Neural cell (in vitro differentiated cells): ENCODE results near the gene AGPAT4. TPM values are rescaled to one million over a fixed set of nuclear protein-coding genes. Genes with fewer than 3 reads are reported as not detected.

Experiments
- H2AFZ ChIP-seq: fragments of 200-600, 300-800 bp; sonication (generic), shearing (Covaris generic); 2 replicates; pipeline ENCODE4 v1.6.0; 2014; ENCODE audit warnings: low read depth, mild to moderate bottlenecking, antibody characterized with exemption, low read length, moderate library complexity
- H3F3A ChIP-seq: fragments of 200-600 bp; shearing (Covaris generic); 2 replicates; pipeline ENCODE4 v1.6.1; 2016; ENCODE audit warnings: mild to moderate bottlenecking, moderate library complexity, mixed read lengths, antibody characterized with exemption, low read length; ENCODE audit not compliant: insufficient read depth, poor library complexity, severe bottlenecking
- H3K27ac ChIP-seq: fragments of 200-600, 300-800 bp; sonication (generic), shearing (Covaris generic); 2 replicates; pipeline ENCODE4 v1.5.1; 2014; ENCODE audit warnings: mild to moderate bottlenecking, low read length, moderate library complexity
- H3K27me3 ChIP-seq: fragments of 300-800, 200-600 bp; sonication (generic), shearing (Covaris generic); 2 replicates; pipeline ENCODE4 v1.6.0; 2014; ENCODE audit warnings: mild to moderate bottlenecking, low read depth, low read length, moderate library complexity; ENCODE audit not compliant: insufficient read depth
- H3K36me3 ChIP-seq: fragments of 300-800, 200-600 bp; sonication (generic), shearing (Covaris generic); 2 replicates; pipeline ENCODE4 v1.5.1; 2014; ENCODE audit warnings: mild to moderate bottlenecking, antibody characterized with exemption, low read length, moderate library complexity; ENCODE audit not compliant: insufficient read depth
- H3K4me2 ChIP-seq: fragments of 300-800, 200-600 bp; sonication (generic), shearing (Covaris generic); 2 replicates; pipeline ENCODE4 v1.6.0; 2014; ENCODE audit warnings: mild to moderate bottlenecking, low read length
- H3K4me3 ChIP-seq: fragments of 300-800, 200-600 bp; sonication (generic), shearing (Covaris generic); 2 replicates; pipeline ENCODE4 v1.5.1; 2014; ENCODE audit warnings: mild to moderate bottlenecking, low read length, moderate library complexity
- H3K79me2 ChIP-seq: fragments of 200-600 bp; shearing (Covaris generic); replicated peaks from 2 replicates; pipeline ENCODE4 v1.6.0; 2014; ENCODE audit warnings: mild to moderate bottlenecking, low read length, moderate library complexity; ENCODE audit not compliant: insufficient read depth
- H3K9ac ChIP-seq: fragments of 300-800, 200-600 bp; sonication (generic), shearing (Covaris generic); 2 replicates; pipeline ENCODE4 v1.6.1; 2016; ENCODE audit warnings: mild to moderate bottlenecking, low read length, mixed read lengths
- H3K9me2 ChIP-seq: fragments of 200-600 bp; shearing (Covaris generic); 2 replicates; pipeline ENCODE4 v1.6.1; 2016; ENCODE audit warnings: mild to moderate bottlenecking, low read length, mixed read lengths; ENCODE audit not compliant: insufficient read depth
- H3K9me3 ChIP-seq: fragments of 200-600, 300-800 bp; sonication (generic), shearing (Covaris generic); 2 replicates; pipeline ENCODE4 v1.6.1; 2016; ENCODE audit warnings: mild to moderate bottlenecking, mixed run types, low read length, moderate library complexity, mixed read lengths
- H4K20me1 ChIP-seq: fragments of 200-600 bp; shearing (Covaris generic); 2 replicates; pipeline ENCODE4 v1.6.1; 2016; ENCODE audit warnings: mild to moderate bottlenecking, mixed run types; ENCODE audit not compliant: insufficient read depth
- EP300 ChIP-seq: fragments of 450-650 bp; conservative IDR thresholded peaks from 2 replicates; pipeline ENCODE4 v1.6.1; 2014; ENCODE audit warnings: antibody characterized with exemption, mild to moderate bottlenecking, moderate library complexity; ENCODE audit not compliant: poor library complexity, severe bottlenecking
- EZH2 ChIP-seq: fragments of 200-600, 300-800 bp; shearing (Covaris generic), sonication (generic); IDR thresholded peaks from 2 replicates; pipeline ENCODE4 v1.6.1; 2014; ENCODE audit warnings: antibody characterized with exemption, low read length, borderline replicate concordance, mild to moderate bottlenecking; ENCODE audit not compliant: insufficient read depth, poor library complexity, severe bottlenecking
- MXI1 ChIP-seq: fragments of 450-650 bp; conservative IDR thresholded peaks from 2 replicates; pipeline ENCODE4 v1.6.1; 2014; ENCODE audit warnings: antibody characterized with exemption, mild to moderate bottlenecking; ENCODE audit not compliant: poor library complexity, severe bottlenecking
- POLR2AphosphoS5 ChIP-seq: IDR thresholded peaks from 2 replicates; pipeline ENCODE4 v1.6.1; 2012
- RAD21 ChIP-seq: fragments of 450-650 bp; conservative IDR thresholded peaks from 2 replicates; pipeline ENCODE4 v1.6.1; 2014; ENCODE audit warnings: antibody characterized with exemption, mild to moderate bottlenecking, moderate library complexity
- SMC3 ChIP-seq: fragments of 450-650 bp; conservative IDR thresholded peaks from 2 replicates; pipeline ENCODE4 v1.6.1; 2014; ENCODE audit warnings: antibody characterized with exemption, mild to moderate bottlenecking, moderate library complexity; ENCODE audit not compliant: poor library complexity
- TAF1 ChIP-seq: IDR thresholded peaks from 2 replicates; pipeline ENCODE4 v1.6.1; 2012; ENCODE audit warnings: low read depth
- polyA plus RNA-seq: library from polyadenylated mRNA; depleted of rRNA; stranded (reverse); fragments of >200 nt; gene quantifications from 2 replicates; pipeline ENCODE4 v1.2.3, GENCODE V29; 2014
- TF ChIP-seq, protein P1 (sequence below): IDR thresholded peaks from 2 replicates; pipeline ENCODE4 v1.6.1; 2012; ENCODE audit warnings: borderline replicate concordance
- TF ChIP-seq, protein P2 (sequence below): fragments of 450-650 bp; IDR thresholded peaks from 2 replicates; pipeline ENCODE4 v1.5.1; 2014; ENCODE audit warnings: antibody characterized with exemption, mild to moderate bottlenecking, moderate library complexity; ENCODE audit not compliant: poor library complexity, severe bottlenecking

Gene AGPAT4
- polyA plus RNA-seq, 1 donor from 2014 or later, result 42.6 TPM

DNA sequence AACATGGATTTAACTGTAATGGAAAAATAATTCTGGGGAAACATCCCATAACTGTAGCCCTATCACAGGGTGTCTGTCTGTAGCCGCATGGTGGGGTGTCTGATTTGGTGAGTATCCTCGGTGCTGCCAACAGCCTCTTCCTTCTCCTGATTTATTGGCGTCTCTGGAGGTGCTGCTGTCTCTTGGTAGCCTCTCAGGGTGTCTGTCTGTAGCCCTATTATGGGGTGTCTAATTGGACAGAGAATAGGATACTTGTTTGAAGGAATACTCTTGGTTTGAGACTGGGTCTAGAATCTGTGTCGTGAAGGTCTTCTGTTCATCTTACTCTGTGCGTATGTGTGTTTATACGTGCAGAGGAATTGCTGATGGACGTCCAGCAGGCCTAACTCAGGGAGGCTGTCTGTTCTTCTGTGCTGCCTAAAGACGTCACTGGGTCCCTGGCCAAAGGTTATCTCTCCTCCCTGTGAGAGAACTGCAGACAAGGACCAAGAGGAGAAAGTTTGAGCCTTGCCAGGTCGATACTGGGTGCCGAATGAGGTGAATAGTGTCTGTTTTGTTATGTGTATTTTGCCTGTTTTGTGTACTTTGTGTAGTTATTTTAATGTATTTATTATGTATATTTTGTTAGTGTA lies 18.9 kb upstream of the AGPAT4 start:
- Histone ChIP-seq H3K4me3 (no peak overlapping the region), H3K9ac (no peak overlapping the region), H3F3A (no peaks in the 10 kb centered on the region), H3K79me2 (no peaks in the 10 kb centered on the region), H3K9me3 (no peaks in the 10 kb centered on the region), H3K9me2 (no peaks in the 10 kb centered on the region), H3K27me3 (no peaks in the 10 kb centered on the region), H3K4me2 (no peak overlapping the region), H4K20me1 (no peaks in the 10 kb centered on the region), H3K36me3 (no peaks in the 10 kb centered on the region), H2AFZ (no peak overlapping the region), H3K27ac (no peak overlapping the region)
- TF ChIP-seq, protein P1, sequence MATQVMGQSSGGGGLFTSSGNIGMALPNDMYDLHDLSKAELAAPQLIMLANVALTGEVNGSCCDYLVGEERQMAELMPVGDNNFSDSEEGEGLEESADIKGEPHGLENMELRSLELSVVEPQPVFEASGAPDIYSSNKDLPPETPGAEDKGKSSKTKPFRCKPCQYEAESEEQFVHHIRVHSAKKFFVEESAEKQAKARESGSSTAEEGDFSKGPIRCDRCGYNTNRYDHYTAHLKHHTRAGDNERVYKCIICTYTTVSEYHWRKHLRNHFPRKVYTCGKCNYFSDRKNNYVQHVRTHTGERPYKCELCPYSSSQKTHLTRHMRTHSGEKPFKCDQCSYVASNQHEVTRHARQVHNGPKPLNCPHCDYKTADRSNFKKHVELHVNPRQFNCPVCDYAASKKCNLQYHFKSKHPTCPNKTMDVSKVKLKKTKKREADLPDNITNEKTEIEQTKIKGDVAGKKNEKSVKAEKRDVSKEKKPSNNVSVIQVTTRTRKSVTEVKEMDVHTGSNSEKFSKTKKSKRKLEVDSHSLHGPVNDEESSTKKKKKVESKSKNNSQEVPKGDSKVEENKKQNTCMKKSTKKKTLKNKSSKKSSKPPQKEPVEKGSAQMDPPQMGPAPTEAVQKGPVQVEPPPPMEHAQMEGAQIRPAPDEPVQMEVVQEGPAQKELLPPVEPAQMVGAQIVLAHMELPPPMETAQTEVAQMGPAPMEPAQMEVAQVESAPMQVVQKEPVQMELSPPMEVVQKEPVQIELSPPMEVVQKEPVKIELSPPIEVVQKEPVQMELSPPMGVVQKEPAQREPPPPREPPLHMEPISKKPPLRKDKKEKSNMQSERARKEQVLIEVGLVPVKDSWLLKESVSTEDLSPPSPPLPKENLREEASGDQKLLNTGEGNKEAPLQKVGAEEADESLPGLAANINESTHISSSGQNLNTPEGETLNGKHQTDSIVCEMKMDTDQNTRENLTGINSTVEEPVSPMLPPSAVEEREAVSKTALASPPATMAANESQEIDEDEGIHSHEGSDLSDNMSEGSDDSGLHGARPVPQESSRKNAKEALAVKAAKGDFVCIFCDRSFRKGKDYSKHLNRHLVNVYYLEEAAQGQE, result no peak

DNA sequence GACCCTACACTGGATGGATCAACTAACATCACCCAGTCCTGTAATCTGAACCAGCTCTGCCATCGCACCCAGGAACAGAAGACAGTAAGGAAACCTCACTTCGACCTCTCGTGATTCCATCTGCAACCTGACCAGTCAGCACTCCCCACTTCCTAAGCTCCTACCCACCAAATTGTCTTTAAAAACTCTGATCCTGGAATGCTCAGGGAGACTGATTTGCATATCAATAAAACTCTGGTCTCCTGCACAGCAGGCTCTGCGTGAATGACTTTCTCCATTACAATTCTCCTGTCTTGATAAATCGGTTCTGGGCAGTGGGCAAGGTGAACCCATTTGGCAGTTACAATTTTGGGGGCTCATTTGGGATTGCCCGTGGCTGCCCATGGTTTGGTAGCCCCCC lies 18.3 kb upstream of the AGPAT4 start:
- H3K9me3 ChIP-seq, result no peaks in the 10 kb centered on the region
- H3K9ac ChIP-seq, result no peak overlapping the region
- H3K79me2 ChIP-seq, result no peaks in the 10 kb centered on the region
- H3F3A ChIP-seq, result no peaks in the 10 kb centered on the region
- H2AFZ ChIP-seq, result no peak overlapping the region
- no peaks in the 10 kb centered on the region for H3K9me2 ChIP-seq
- H3K36me3 ChIP-seq, result no peaks in the 10 kb centered on the region
- no peaks in the 10 kb centered on the region for H4K20me1 ChIP-seq
- no peak overlapping the region for H3K4me3 ChIP-seq
- TF ChIP-seq RAD21, result no peak
- TF ChIP-seq EZH2, result no peak
- TF ChIP-seq TAF1, result no peak
- TF ChIP-seq MXI1, result no peak
- TF ChIP-seq, protein P1, result no peak
- TF ChIP-seq POLR2AphosphoS5, result no peak
- no peak for TF ChIP-seq SMC3
- TF ChIP-seq, protein P2, sequence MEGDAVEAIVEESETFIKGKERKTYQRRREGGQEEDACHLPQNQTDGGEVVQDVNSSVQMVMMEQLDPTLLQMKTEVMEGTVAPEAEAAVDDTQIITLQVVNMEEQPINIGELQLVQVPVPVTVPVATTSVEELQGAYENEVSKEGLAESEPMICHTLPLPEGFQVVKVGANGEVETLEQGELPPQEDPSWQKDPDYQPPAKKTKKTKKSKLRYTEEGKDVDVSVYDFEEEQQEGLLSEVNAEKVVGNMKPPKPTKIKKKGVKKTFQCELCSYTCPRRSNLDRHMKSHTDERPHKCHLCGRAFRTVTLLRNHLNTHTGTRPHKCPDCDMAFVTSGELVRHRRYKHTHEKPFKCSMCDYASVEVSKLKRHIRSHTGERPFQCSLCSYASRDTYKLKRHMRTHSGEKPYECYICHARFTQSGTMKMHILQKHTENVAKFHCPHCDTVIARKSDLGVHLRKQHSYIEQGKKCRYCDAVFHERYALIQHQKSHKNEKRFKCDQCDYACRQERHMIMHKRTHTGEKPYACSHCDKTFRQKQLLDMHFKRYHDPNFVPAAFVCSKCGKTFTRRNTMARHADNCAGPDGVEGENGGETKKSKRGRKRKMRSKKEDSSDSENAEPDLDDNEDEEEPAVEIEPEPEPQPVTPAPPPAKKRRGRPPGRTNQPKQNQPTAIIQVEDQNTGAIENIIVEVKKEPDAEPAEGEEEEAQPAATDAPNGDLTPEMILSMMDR, result no peak
- no peak for TF ChIP-seq EP300
- H3K27ac ChIP-seq, result no peak overlapping the region
- no peak overlapping the region for H3K4me2 ChIP-seq
- H3K27me3 ChIP-seq, result no peaks in the 10 kb centered on the region
